ENCODE measurements around the gene MDP1.
A peak's percentile ranks its signal among the peaks of the same experiment; 100 is the strongest.
"Not testable (repeated sequence)": the region's sequence is repeated elsewhere in the genome, so short reads cannot be mapped to it uniquely, and the experiment has no call there.

MDP1 gene

DNA sequence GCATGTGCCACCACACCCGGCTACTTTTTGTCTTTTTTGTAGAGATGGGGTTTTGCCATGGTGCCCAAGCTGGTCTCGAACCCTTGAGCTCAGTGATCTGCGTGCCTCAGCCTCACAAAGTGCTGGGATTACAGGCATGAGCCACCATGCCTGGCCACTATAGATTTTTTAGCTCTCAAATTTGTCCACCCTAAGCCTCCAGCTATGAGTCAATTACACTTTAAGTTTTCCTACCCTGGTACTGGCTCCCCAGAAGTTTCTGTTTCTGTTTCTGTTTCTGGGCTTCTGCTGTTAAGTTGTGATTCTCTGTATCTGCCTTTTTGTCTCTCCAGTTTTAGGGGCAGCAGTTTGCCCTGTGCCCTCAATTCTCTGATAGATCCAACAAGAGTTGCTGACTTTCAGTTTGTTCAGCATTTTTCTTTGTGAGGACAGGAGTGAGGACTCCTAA is 30.9 kb upstream of the MDP1 start:
- Histone ChIP-seq H3K4me3 (ENCODE audit: low read length) (no peak overlapping the region), H3K36me3 (ENCODE audit: insufficient read depth, low read length) (no peaks in the 10 kb centered on the region), H3K4me1 (ENCODE audit: control insufficient read depth, insufficient read depth, low read length) (peaks cover 8% of the 10 kb centered on the region), H3K27me3 (ENCODE audit: control insufficient read depth, insufficient read depth, low read length) (no peaks in the 10 kb centered on the region), H3K9ac (ENCODE audit: low read depth, low read length) (no peak overlapping the region), H3K9me3 (replicated peaks; ENCODE audit: low read length) (no peaks in the 10 kb centered on the region), H3K4me2 (ENCODE audit: low read length) (no peak overlapping the region)

DNA sequence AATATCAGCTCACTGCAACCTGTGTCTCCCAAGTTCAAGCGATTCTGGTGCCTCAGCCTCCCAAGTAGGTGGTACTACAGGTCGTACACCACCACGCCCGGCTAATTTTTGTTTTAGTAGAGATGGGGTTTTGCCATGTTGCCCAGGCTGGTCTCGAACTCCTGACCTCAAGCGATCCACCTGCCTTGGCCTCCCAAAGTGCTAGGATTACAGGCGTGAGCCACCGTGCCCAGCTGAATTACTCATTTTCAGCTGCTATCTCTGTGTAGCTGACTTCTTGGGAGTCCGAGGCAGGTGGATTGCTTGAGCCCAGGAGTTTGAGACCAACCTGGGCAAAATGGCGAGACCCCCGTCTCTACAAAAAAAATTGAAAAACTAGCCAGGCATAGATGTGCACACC is 29.5 kb upstream of the MDP1 start:
- H3K4me1 ChIP-seq (ENCODE audit: control insufficient read depth, insufficient read depth, low read length), result peaks cover 20% of the 10 kb centered on the region
- not testable (repeated sequence) for H3K9ac ChIP-seq (ENCODE audit: low read depth, low read length); H3K27me3 ChIP-seq (ENCODE audit: control insufficient read depth, insufficient read depth, low read length); H3K9me3 ChIP-seq (replicated peaks; ENCODE audit: low read length); H3K4me3 ChIP-seq (ENCODE audit: low read length); H3K4me2 ChIP-seq (ENCODE audit: low read length); H3K36me3 ChIP-seq (ENCODE audit: insufficient read depth, low read length)

DNA sequence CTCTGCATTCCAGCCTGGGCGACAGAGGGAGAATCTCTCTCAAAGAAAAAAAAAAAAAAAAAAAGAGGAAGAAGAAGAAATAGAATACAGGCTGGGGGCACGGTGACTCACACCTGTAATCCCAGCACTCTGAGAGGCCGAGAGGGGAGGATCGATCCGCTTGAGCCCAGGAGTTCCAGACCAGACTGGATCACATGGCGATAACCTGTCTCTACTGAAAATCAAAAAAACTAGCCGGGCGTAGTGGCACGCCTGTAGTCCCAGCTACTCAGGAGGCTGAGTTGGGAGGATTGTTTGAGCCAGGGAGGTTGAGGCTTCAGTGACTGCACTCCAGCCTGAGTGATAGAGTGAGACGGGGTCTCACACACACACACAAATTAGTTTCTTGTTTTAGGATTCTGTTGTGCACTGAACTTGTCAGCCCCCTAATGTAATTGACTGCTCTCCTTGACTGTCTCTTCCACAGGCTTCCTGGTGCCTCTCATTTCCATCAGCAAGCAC is 27.5 kb upstream of the MDP1 start:
- Histone ChIP-seq H3K4me3 (ENCODE audit: low read length) (peak overlapping the region; percentile 81), H3K36me3 (ENCODE audit: insufficient read depth, low read length) (peaks cover 28% of the 10 kb centered on the region), H3K9me3 (replicated peaks; ENCODE audit: low read length) (no peaks in the 10 kb centered on the region), H3K4me1 (ENCODE audit: control insufficient read depth, insufficient read depth, low read length) (peaks cover 37% of the 10 kb centered on the region), H3K4me2 (ENCODE audit: low read length) (peak overlapping the region; percentile 91), H3K27me3 (ENCODE audit: control insufficient read depth, insufficient read depth, low read length) (no peaks in the 10 kb centered on the region), H3K9ac (ENCODE audit: low read depth, low read length) (peak overlapping the region; percentile 92)

DNA sequence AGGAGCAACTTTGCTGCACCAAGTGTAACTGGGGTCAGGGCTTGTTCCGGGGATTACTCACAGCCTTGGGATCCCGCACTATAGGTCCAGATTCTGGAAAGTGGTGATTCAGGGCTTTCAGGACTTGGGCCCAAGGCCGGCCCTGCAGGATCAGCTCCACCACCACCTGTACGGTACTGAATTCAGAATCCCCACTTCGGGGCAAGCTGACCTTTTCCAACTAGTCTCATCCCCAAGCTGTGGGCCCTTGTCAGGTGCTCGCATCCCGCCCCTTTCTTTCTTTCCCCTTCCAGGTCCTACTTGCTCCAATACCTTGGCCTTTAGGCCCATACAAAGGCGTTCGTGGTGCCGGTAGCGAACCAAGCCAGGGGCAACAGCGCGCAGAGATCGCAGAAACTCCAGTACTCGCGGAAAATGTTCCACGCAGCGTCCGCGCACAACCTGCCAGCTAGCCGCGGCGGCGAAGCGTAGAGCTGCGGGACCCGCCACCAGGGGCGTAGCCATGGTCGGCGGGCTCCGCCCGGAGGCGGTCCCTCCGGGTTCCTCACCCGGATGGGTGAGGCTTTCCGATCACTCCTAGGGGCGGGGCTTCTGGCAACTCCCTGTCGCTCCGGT is 26.1 kb upstream of the MDP1 start:
- peak overlapping the region; percentile 81 for H3K4me3 ChIP-seq (ENCODE audit: low read length)
- no peaks in the 10 kb centered on the region for H3K27me3 ChIP-seq (ENCODE audit: control insufficient read depth, insufficient read depth, low read length)
- H3K4me1 ChIP-seq (ENCODE audit: control insufficient read depth, insufficient read depth, low read length), result peaks cover 41% of the 10 kb centered on the region
- no peaks in the 10 kb centered on the region for H3K9me3 ChIP-seq (replicated peaks; ENCODE audit: low read length)
- peak overlapping the region; percentile 91 for H3K4me2 ChIP-seq (ENCODE audit: low read length)
- H3K36me3 ChIP-seq (ENCODE audit: insufficient read depth, low read length), result peaks cover 42% of the 10 kb centered on the region
- peak overlapping the region; percentile 92 for H3K9ac ChIP-seq (ENCODE audit: low read depth, low read length)

DNA sequence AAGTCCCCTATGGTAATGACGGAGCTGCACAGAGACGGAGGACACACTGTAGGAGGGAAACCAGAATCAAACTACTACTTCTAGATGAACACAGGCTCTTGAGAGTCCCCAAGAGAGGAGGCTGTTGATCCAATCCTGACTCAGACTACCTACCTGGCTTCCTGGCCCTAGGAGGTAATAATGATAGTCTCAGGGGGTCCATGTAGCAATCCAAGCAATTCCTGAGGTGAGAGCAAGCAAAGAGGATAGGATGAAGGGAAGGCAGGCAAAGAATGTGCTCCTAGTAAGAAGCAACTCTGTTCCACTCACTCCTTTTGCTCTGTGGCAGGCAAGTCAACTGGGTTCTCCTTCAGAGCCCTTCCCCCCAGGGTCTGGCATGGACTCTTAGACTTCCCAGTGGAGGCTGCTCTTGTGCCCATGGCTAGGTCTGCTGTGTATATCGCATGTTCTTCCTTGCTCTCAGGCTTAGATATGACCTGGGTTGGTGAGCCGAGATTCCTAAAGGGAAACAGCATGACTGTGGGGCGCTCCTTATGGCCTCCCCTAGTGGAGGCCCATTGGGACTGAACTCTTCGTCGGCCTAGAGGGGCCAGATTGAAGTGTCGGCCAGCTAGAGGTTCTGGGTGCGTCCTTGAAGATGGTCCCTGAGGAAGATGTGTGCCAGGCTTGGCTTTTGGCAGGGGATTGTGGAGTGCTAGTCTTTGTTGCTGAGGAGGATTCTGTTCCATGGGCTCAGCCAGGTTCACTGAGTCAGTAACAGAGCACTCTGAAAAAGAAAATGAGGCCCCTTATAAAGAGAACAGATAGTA is 24.4 kb upstream of the MDP1 start:
- no peaks in the 10 kb centered on the region for H3K27me3 ChIP-seq (ENCODE audit: control insufficient read depth, insufficient read depth, low read length)
- no peak overlapping the region for H3K4me3 ChIP-seq (ENCODE audit: low read length)
- peak overlapping the region; percentile 92 for H3K9ac ChIP-seq (ENCODE audit: low read depth, low read length)
- H3K4me2 ChIP-seq (ENCODE audit: low read length), result peak overlapping the region; percentile 39
- H3K4me1 ChIP-seq (ENCODE audit: control insufficient read depth, insufficient read depth, low read length), result peaks cover 41% of the 10 kb centered on the region
- no peaks in the 10 kb centered on the region for H3K9me3 ChIP-seq (replicated peaks; ENCODE audit: low read length)
- H3K36me3 ChIP-seq (ENCODE audit: insufficient read depth, low read length), result peaks cover 54% of the 10 kb centered on the region

DNA sequence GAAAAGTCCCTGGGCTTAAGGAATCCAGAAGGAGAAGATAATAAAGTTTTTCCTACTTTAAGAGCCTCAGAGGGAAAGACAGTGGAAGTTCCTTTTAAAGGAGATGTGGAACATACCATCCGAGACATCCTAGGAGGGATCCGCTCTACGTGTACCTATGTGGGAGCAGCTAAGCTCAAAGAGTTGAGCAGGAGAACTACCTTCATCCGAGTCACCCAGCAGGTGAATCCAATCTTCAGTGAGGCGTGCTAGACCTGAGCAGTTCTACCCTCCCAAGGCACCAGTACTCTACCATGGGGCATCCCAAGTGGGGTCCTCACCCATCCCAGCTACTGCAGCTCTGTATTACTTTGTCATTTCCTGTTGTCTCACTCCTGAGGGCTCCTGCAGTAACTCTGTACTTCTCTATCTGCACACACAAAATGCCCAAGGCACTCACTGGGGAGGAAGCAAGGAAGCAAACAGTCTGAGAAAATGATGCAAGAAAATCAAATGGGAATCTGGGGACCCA is 22.7 kb upstream of the MDP1 start:
- Histone ChIP-seq H3K4me3 (ENCODE audit: low read length) (no peak overlapping the region), H3K9ac (ENCODE audit: low read depth, low read length) (no peak overlapping the region), H3K27me3 (ENCODE audit: control insufficient read depth, insufficient read depth, low read length) (no peaks in the 10 kb centered on the region), H3K36me3 (ENCODE audit: insufficient read depth, low read length) (peaks cover 57% of the 10 kb centered on the region), H3K4me2 (ENCODE audit: low read length) (no peak overlapping the region), H3K4me1 (ENCODE audit: control insufficient read depth, insufficient read depth, low read length) (peaks cover 52% of the 10 kb centered on the region), H3K9me3 (replicated peaks; ENCODE audit: low read length) (no peaks in the 10 kb centered on the region)

DNA sequence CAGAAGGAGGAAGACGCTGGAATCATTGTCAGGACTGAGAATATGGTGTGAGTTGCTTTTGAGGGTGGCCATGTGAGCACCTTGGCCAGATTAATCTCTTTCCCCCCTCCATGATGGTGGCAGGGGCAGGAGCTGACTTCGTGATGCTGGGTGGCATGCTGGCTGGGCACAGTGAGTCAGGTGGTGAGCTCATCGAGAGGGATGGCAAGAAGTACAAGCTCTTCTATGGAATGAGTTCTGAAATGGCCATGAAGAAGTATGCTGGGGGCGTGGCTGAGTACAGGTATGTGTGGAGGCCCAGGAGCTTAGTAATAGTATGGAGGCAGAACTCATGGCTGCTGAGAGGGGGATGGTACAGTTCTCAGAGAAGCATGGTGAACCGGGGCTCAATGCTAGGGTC is 22.3 kb upstream of the MDP1 start:
- Histone ChIP-seq H3K9ac (ENCODE audit: low read depth, low read length) (no peak overlapping the region), H3K4me1 (ENCODE audit: control insufficient read depth, insufficient read depth, low read length) (peaks cover 52% of the 10 kb centered on the region), H3K4me2 (ENCODE audit: low read length) (no peak overlapping the region), H3K4me3 (ENCODE audit: low read length) (no peak overlapping the region), H3K27me3 (ENCODE audit: control insufficient read depth, insufficient read depth, low read length) (no peaks in the 10 kb centered on the region), H3K36me3 (ENCODE audit: insufficient read depth, low read length) (peaks cover 57% of the 10 kb centered on the region), H3K9me3 (replicated peaks; ENCODE audit: low read length) (no peaks in the 10 kb centered on the region)

DNA sequence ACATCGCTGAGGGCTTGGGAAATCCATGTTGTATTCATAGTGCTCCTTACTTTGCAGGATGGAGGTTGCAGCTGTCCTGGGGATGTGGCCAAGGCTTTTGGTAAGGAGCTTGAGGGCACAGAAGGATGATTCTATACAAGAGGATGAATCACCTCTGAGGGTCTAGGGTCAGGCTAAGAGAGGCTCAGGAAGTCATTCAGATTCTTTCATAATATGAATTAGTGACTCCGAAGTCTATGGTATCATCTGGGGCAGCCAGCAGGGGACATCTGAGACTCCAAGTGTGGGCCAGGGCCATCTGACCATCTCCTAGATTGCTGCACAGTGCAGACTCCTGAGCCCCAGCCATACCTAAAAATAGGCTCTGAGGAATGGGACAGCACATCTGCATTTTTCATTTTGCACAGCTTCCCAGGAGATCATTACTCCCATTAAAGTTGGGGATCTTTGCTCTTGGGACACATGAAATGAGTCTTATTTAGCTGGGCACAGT is 21.6 kb upstream of the MDP1 start:
- H3K4me1 ChIP-seq (ENCODE audit: control insufficient read depth, insufficient read depth, low read length), result peaks cover 52% of the 10 kb centered on the region
- H3K4me2 ChIP-seq (ENCODE audit: low read length), result no peak overlapping the region
- H3K9me3 ChIP-seq (replicated peaks; ENCODE audit: low read length), result no peaks in the 10 kb centered on the region
- no peak overlapping the region for H3K9ac ChIP-seq (ENCODE audit: low read depth, low read length)
- peaks cover 57% of the 10 kb centered on the region for H3K36me3 ChIP-seq (ENCODE audit: insufficient read depth, low read length)
- H3K27me3 ChIP-seq (ENCODE audit: control insufficient read depth, insufficient read depth, low read length), result no peaks in the 10 kb centered on the region
- H3K4me3 ChIP-seq (ENCODE audit: low read length), result no peak overlapping the region

DNA sequence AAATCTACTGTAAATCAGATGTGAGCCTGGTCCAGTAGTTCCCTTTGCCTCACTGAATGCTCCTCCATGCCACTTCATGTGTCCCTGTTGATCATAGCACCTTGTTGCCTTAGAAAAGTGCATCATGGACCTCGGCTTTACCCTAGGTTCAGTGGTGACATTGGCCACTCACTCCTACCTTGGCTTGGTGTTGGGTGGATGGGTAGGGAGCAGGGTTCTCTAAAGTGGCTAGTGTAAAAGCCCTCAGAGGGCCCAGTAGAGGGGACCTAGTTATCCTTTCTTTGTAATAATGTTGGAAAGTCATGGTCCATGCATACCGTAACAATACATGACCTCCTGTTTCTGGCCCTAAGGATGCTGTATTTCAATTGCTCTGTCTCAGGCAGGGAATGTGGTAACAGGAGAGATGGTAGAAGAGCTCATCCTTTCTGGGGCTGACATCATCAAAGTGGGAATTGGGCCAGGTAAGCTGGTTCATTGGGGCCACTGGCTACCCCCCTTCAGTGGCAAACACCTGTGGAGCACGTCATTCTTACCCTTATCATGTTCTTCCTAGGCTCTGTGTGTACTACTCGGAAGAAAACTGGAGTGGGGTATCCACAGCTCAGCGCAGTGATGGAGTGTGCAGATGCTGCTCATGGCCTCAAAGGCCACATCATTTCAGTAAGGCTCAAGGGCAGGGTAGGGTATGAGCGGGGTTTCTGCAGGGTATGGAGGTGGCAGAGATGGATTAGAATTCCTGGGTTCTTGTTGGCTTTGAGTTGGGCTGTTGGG is 21.0 kb upstream of the MDP1 start:
- no peak overlapping the region for H3K4me2 ChIP-seq (ENCODE audit: low read length)
- H3K36me3 ChIP-seq (ENCODE audit: insufficient read depth, low read length), result peaks cover 57% of the 10 kb centered on the region
- peaks cover 52% of the 10 kb centered on the region for H3K4me1 ChIP-seq (ENCODE audit: control insufficient read depth, insufficient read depth, low read length)
- H3K27me3 ChIP-seq (ENCODE audit: control insufficient read depth, insufficient read depth, low read length), result no peaks in the 10 kb centered on the region
- no peak overlapping the region for H3K4me3 ChIP-seq (ENCODE audit: low read length)
- H3K9ac ChIP-seq (ENCODE audit: low read depth, low read length), result no peak overlapping the region
- H3K9me3 ChIP-seq (replicated peaks; ENCODE audit: low read length), result no peaks in the 10 kb centered on the region

DNA sequence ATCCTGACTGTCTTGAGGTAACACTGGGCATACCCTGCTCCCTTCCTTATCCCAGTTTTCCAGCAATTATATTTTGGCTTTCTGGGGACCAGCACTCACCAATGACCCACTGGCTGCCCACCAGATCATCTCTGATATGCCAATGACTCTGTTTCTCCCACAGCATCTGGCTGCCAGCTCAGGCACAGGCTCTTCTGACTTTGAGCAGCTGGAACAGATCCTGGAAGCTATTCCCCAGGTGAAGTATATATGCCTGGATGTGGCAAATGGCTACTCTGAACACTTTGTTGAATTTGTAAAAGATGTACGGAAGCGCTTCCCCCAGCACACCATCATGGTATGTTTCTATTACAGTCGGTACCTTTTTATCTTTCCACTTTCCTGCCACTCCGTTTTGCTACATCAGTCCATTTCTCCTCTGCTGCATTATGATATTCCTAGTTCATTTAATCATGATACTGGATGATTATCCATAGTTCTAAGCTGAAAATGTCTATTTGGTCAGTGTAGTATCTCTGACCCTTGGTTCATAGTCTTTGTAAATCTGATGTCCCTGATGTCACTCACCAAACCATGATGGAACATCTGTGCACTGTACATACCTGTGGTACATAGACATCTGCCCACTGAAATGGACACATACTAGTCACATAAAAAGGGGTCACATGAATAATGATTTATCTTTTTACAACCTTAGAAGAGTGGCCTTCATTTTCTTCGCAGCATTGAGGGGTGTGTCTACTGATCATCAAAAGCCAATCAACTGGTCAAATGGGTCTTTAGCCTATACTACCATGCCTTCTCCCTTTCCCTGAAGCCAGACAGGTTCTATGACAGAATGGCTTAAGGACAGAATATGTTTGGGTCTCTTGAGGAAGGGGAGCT is 20.2 kb upstream of the MDP1 start:
- no peaks in the 10 kb centered on the region for H3K27me3 ChIP-seq (ENCODE audit: control insufficient read depth, insufficient read depth, low read length)
- peaks cover 56% of the 10 kb centered on the region for H3K36me3 ChIP-seq (ENCODE audit: insufficient read depth, low read length)
- H3K4me1 ChIP-seq (ENCODE audit: control insufficient read depth, insufficient read depth, low read length), result peaks cover 49% of the 10 kb centered on the region
- no peak overlapping the region for H3K9ac ChIP-seq (ENCODE audit: low read depth, low read length)
- no peak overlapping the region for H3K4me2 ChIP-seq (ENCODE audit: low read length)
- no peaks in the 10 kb centered on the region for H3K9me3 ChIP-seq (replicated peaks; ENCODE audit: low read length)
- no peak overlapping the region for H3K4me3 ChIP-seq (ENCODE audit: low read length)
